Choroid plexus epithelial cell (primary cell): ENCODE results near the gene PHC1.

Experiments used
- DNase-seq: peaks from one replicate; pipeline ENCODE4 v3.0.0-alpha.2; 2010; ENCODE audit warnings: low read depth
- H3K4me3 ChIP-seq: 2 replicates; pipeline ENCODE4 v1.5.1; 2011; ENCODE audit warnings: low read depth, mild to moderate bottlenecking, control low read depth, low read length, moderate library complexity
- CTCF ChIP-seq: conservative IDR thresholded peaks from 2 replicates; pipeline ENCODE4 v1.5.1; 2011; ENCODE audit warnings: low read depth, mild to moderate bottlenecking, control low read depth, inconsistent platforms, low read length, moderate library complexity

PHC1 gene

GRCh38 chr12:8886502-8887284, 27.6 kb upstream of the PHC1 start:
- DNase-seq = no peak
- TF ChIP-seq CTCF = no peak
- no peak overlapping the region for H3K4me3 ChIP-seq

GRCh38 chr12:8887285-8887715, 27.0 kb upstream of the PHC1 start:
- H3K4me3 ChIP-seq = no peak overlapping the region
- DNase-seq = peak; percentile 44
- TF ChIP-seq CTCF = no peak

DNA sequence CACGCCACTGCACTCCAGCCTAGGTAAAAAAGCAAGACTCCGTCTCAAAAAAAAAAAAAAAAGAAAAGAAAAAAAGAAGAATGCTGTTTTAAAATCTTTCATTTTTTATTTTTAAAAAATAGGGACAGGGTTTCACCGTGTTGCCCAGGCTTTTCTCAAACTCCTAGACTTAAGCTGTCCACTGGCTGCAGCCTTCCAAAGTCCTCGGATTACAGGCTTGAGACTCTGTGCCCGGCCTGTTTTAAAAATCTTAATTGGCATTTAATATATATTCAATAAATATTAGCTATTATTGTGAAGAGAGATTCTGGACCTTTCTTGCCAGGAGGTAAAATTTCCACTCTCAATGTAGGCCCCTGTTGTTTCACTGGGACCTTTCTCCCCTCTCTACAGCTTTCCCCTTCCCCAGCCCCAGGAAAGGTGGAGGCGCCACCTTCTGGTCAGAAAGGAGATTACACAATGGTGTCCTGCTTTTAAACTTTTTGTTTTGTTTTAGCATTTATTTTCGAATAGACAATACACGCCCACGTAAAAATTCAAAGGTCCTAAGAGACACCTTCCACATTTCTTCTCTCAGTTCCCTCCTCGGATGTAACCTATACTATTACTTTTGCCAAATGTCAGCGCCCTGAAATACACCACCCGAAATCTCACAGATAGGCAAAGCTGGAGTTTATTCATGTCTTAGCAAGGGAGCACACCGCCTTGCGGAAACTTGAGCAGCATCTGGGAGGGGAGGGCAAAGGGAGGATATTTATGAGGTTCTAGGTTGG, 23.8 kb upstream of the PHC1 start:
- DNase-seq = peak; percentile 56
- peak; percentile 81 for TF ChIP-seq CTCF

GRCh38 chr12:8891976-8892375, 22.3 kb upstream of the PHC1 start:
- no peak for DNase-seq
- TF ChIP-seq CTCF = no peak

More for the DNA sequence above, 23.8 kb upstream of the PHC1 start:
- peak overlapping the region; percentile 59 for H3K4me3 ChIP-seq

DNA sequence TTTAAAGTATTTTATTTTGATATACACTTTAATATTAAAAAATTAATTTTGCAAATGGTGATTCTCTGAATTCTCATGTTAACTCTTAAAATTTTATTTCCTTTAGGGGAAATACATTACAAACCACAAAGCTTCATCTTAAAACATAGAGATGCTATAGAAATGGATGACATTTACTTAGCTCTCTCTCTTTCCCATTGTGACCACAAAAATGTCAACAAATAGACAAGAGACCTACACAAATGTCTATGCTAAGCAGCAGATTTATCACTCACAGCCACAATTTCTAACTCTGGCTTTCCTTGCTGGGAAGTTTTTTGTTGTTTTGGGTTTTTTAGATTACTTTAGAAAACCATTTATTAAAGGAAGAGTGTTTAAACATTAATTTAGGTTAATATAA, 19.9 kb upstream of the PHC1 start:
- no peak overlapping the region for H3K4me3 ChIP-seq
- TF ChIP-seq CTCF = no peak
- DNase-seq = no peak

More at GRCh38 chr12:8891976-8892375, 22.3 kb upstream of the PHC1 start:
- H3K4me3 ChIP-seq = no peak overlapping the region

- DNase-seq = no peak
- H3K4me3 ChIP-seq = no peak overlapping the region
- no peak for TF ChIP-seq CTCF
Measured at GRCh38 chr12:8894986-8895385, 19.3 kb upstream of the PHC1 start.
